ENCODE measurements around the gene CYB561D2. TPM values are rescaled to one million over a fixed set of nuclear protein-coding genes. Genes with fewer than 3 reads are reported as not detected.

Gene CYB561D2
- polyA plus RNA-seq, 1 donor from 2014 or later, result 63.3 TPM

GRCh38 chr3:50392101-50392715 is 41.5 kb downstream of the CYB561D2 start:
- H3K27me3 Mint-ChIP-seq, result peaks cover 2% of the 10 kb centered on the region
- peaks cover 0 to 2% (median 0%) of the 10 kb centered on the region in 3 donors for H3K4me1 Mint-ChIP-seq
- no peak overlapping the region for H3K27ac Mint-ChIP-seq
- H3K36me3 Mint-ChIP-seq, result no peaks in the 10 kb centered on the region
- no peaks in the 10 kb centered on the region for H3K9me3 Mint-ChIP-seq
- no peak overlapping the region for H3K4me3 Mint-ChIP-seq

- no peak overlapping the region for H3K4me3 Mint-ChIP-seq
- peaks cover 0 to 2% (median 0%) of the 10 kb centered on the region in 3 donors for H3K4me1 Mint-ChIP-seq
- no peak overlapping the region for H3K27ac Mint-ChIP-seq
- no peaks in the 10 kb centered on the region for H3K9me3 Mint-ChIP-seq
- H3K27me3 Mint-ChIP-seq, result peaks cover 2% of the 10 kb centered on the region
- H3K36me3 Mint-ChIP-seq, result no peaks in the 10 kb centered on the region
Measured at GRCh38 chr3:50393061-50393460, 42.4 kb downstream of the CYB561D2 start.

GRCh38 chr3:50395070-50395860 is 44.6 kb downstream of the CYB561D2 start:
- Mint-ChIP-seq H3K36me3 (no peaks in the 10 kb centered on the region), H3K4me1 (peaks cover 0 to 2% (median 0%) of the 10 kb centered on the region in 3 donors), H3K4me3 (no peak overlapping the region), H3K27me3 (peaks cover 2% of the 10 kb centered on the region), H3K27ac (no peak overlapping the region), H3K9me3 (no peaks in the 10 kb centered on the region)

GRCh38 chr3:50396502-50396901 is 45.8 kb downstream of the CYB561D2 start:
- Mint-ChIP-seq H3K4me3 (no peak overlapping the region), H3K27ac (peak overlapping the region in 1 of 3 donors; percentile 56), H3K36me3 (no peaks in the 10 kb centered on the region), H3K9me3 (no peaks in the 10 kb centered on the region), H3K4me1 (peaks cover 0 to 2% (median 0%) of the 10 kb centered on the region in 3 donors), H3K27me3 (peaks cover 2% of the 10 kb centered on the region)

GRCh38 chr3:50401978-50402595 is 51.4 kb downstream of the CYB561D2 start:
- Mint-ChIP-seq H3K4me1 (peaks cover 0 to 2% (median 0%) of the 10 kb centered on the region in 3 donors), H3K27me3 (no peaks in the 10 kb centered on the region), H3K4me3 (no peak overlapping the region), H3K36me3 (peaks cover 1% of the 10 kb centered on the region), H3K9me3 (peaks cover 0 to 5% (median 0%) of the 10 kb centered on the region in 3 donors), H3K27ac (no peak overlapping the region)

Other genes starting within 250 kb of the CYB561D2 start
- not detected for gene SEMA3F, start 195.5 kb upstream of the CYB561D2 start, polyA plus RNA-seq
- not detected for gene GNAT1, start 159.3 kb upstream of the CYB561D2 start, polyA plus RNA-seq
- not detected for gene SLC38A3, start 145.6 kb upstream of the CYB561D2 start, polyA plus RNA-seq
- 689 TPM for gene GNAI2, start 114.7 kb upstream of the CYB561D2 start, polyA plus RNA-seq
- not detected for gene SEMA3B, start 81.7 kb upstream of the CYB561D2 start, polyA plus RNA-seq
- 0.30 TPM for gene LSMEM2, start 71.8 kb upstream of the CYB561D2 start, polyA plus RNA-seq
- gene IFRD2, start 58.4 kb upstream of the CYB561D2 start, polyA plus RNA-seq, result 58.6 TPM
- 5.3 TPM for gene HYAL3, start 51.5 kb upstream of the CYB561D2 start, polyA plus RNA-seq
- gene NAA80, start 51.5 kb upstream of the CYB561D2 start, polyA plus RNA-seq, result 20.5 TPM
- 0.14 TPM for gene HYAL1, start 47.3 kb upstream of the CYB561D2 start, polyA plus RNA-seq
- 7.3 TPM for gene HYAL2, start 28.1 kb upstream of the CYB561D2 start, polyA plus RNA-seq
- gene TUSC2, start 22.6 kb upstream of the CYB561D2 start, polyA plus RNA-seq, result 51.4 TPM
- 155 TPM for gene RASSF1, start 10.0 kb upstream of the CYB561D2 start, polyA plus RNA-seq
- not detected for gene ZMYND10, start 5.1 kb upstream of the CYB561D2 start, polyA plus RNA-seq
- gene NPRL2, start 87 bp upstream of the CYB561D2 start, polyA plus RNA-seq, result 30.4 TPM
- 33.9 TPM for gene TMEM115, start 8.7 kb downstream of the CYB561D2 start, polyA plus RNA-seq
- 0.11 TPM for gene CACNA2D2, start 152.8 kb downstream of the CYB561D2 start, polyA plus RNA-seq
- 7.9 TPM for gene C3orf18, start 216.9 kb downstream of the CYB561D2 start, polyA plus RNA-seq
- gene HEMK1, start 218.7 kb downstream of the CYB561D2 start, polyA plus RNA-seq, result 30.5 TPM